Neuronal stem cell (in vitro differentiated cells): ENCODE results near the gene ACOD1.

Experiments used
- DNase-seq: peaks from one replicate; pipeline ENCODE4 v3.0.0-alpha.2; 2013; ENCODE audit warnings: low spot score
- H2AFZ ChIP-seq: one replicate; pipeline ENCODE4 v1.6.1; 2013; ENCODE audit warnings: mild to moderate bottlenecking, low read length, inconsistent platforms
- H2AK5ac ChIP-seq: 2 replicates; pipeline ENCODE4 v1.6.1; 2013; ENCODE audit warnings: low read depth, mild to moderate bottlenecking, inconsistent platforms, low read length, moderate library complexity, mixed read lengths
- H2BK120ac ChIP-seq: 2 replicates; pipeline ENCODE4 v1.6.1; 2013; ENCODE audit warnings: low read depth, mild to moderate bottlenecking, inconsistent platforms, low read length, moderate library complexity, mixed read lengths
- H2BK12ac ChIP-seq: one replicate; pipeline ENCODE4 v1.6.1; 2013; ENCODE audit warnings: low read length, inconsistent platforms
- H2BK15ac ChIP-seq: 2 replicates; pipeline ENCODE4 v1.6.1; 2013; ENCODE audit warnings: mild to moderate bottlenecking, low read length, inconsistent platforms, mixed read lengths
- H2BK5ac ChIP-seq: one replicate; pipeline ENCODE4 v1.6.1; 2013; ENCODE audit warnings: inconsistent platforms, mild to moderate bottlenecking, low read length, moderate library complexity
- H3K14ac ChIP-seq: one replicate; pipeline ENCODE4 v1.6.1; 2013; ENCODE audit warnings: low read length, inconsistent platforms
- H3K18ac ChIP-seq: 2 replicates; pipeline ENCODE4 v1.6.1; 2013; ENCODE audit warnings: low read length, inconsistent platforms
- H3K23ac ChIP-seq: 2 replicates; pipeline ENCODE4 v1.6.1; 2013; ENCODE audit warnings: low read depth, mild to moderate bottlenecking, mixed read lengths, low read length, inconsistent platforms; ENCODE audit not compliant: poor library complexity
- H3K27ac ChIP-seq: replicated peaks from 3 replicates; pipeline ENCODE4 v1.5.1; 2013; ENCODE audit warnings: low read length, inconsistent platforms
- H3K27me3 ChIP-seq, 3 experiments: 2 replicates each; pipeline ENCODE4 v1.6.1; 2013; ENCODE audit warnings: low read length in 3 of 3, mild to moderate bottlenecking in 2 of 3, inconsistent platforms in 1 of 3, low read depth in 1 of 3, mixed read lengths in 1 of 3, moderate library complexity in 1 of 3; ENCODE audit not compliant: control insufficient read depth in 3 of 3, insufficient read depth in 3 of 3
- H3K36me3 ChIP-seq, 2 donors: replicated peaks in 1 of 2; 2 replicates each; pipeline ENCODE4 v1.6.1; 2013; ENCODE audit warnings: low read length in 2 of 2; ENCODE audit not compliant: control insufficient read depth in 2 of 2, insufficient read depth in 2 of 2
- H3K4ac ChIP-seq: 2 replicates; pipeline ENCODE4 v1.6.1; 2013; ENCODE audit warnings: inconsistent platforms, mild to moderate bottlenecking, low read length, moderate library complexity
- H3K4me1 ChIP-seq, 2 donors: 1 replicate in 1 of 2; 2 replicates in 1 of 2; pipeline ENCODE4 v1.6.1; 2013; ENCODE audit warnings: low read length in 2 of 2, low read depth in 1 of 2; ENCODE audit not compliant: control insufficient read depth in 2 of 2, insufficient read depth in 1 of 2
- H3K4me2 ChIP-seq: one replicate; pipeline ENCODE4 v1.6.1; 2013; ENCODE audit warnings: mild to moderate bottlenecking, low read length, inconsistent platforms; ENCODE audit not compliant: insufficient read depth, poor library complexity, severe bottlenecking
- H3K4me3 ChIP-seq, 2 donors: 2 replicates each; pipeline ENCODE4 v1.5.1; 2013; ENCODE audit warnings: low read length in 2 of 2, mild to moderate bottlenecking in 2 of 2, inconsistent platforms in 1 of 2, moderate library complexity in 1 of 2
- H3K79me1 ChIP-seq: one replicate; pipeline ENCODE4 v1.6.1; 2013; ENCODE audit warnings: low read depth, mild to moderate bottlenecking, inconsistent platforms, low read length, moderate library complexity
- H3K9ac ChIP-seq: one replicate; pipeline ENCODE4 v1.6.1; 2013; ENCODE audit warnings: mild to moderate bottlenecking, low read depth, low read length, inconsistent platforms; ENCODE audit not compliant: poor library complexity
- H3K9me3 ChIP-seq, 2 donors: replicated peaks in 1 of 2; 2 replicates each; pipeline versions ENCODE3 to v1.6.1; 2013; ENCODE audit warnings: low read length in 2 of 2, mild to moderate bottlenecking in 2 of 2, inconsistent platforms in 1 of 2, low read depth in 1 of 2, mixed read lengths in 1 of 2, moderate library complexity in 1 of 2; ENCODE audit not compliant: control insufficient read depth in 2 of 2, insufficient read depth in 1 of 2
- H4K8ac ChIP-seq: one replicate; pipeline ENCODE4 v1.6.1; 2013; ENCODE audit warnings: low read depth, mild to moderate bottlenecking, inconsistent platforms, low read length, moderate library complexity
- H4K91ac ChIP-seq: one replicate; pipeline ENCODE4 v1.6.1; 2013; ENCODE audit warnings: low read length, low read depth, mild to moderate bottlenecking, inconsistent platforms; ENCODE audit not compliant: poor library complexity
- WGBS, 2 donors: extraction: QIAGEN DNeasy Blood & Tissue Kit; methylation state at CpG; one replicate each; pipeline ENCODE4 v1.1.7; 2013; ENCODE audit warnings: missing lambda C conversion rate in 2 of 2, mixed read lengths in 1 of 2; ENCODE audit not compliant: insufficient read length in 2 of 2, insufficient replicate concordance in 1 of 2; ENCODE audit errors: extremely low coverage in 2 of 2; 5-methylcytosine and 5-hydroxymethylcytosine counted together

Gene ACOD1

GRCh38 chr13:76976929-76977328, 28.6 kb downstream of the ACOD1 start:
- no peaks in the 10 kb centered on the region for H3K9me3 ChIP-seq
- H3K36me3 ChIP-seq = no peaks in the 10 kb centered on the region
- WGBS, 2 donors = no CpG with 5 or more reads among the region's 5 CpGs
- H4K8ac ChIP-seq = no peak overlapping the region
- no peaks in the 10 kb centered on the region for H3K79me1 ChIP-seq
- H4K91ac ChIP-seq = no peak overlapping the region
- H3K27ac ChIP-seq = no peak overlapping the region
- H3K18ac ChIP-seq = no peak overlapping the region
- no peak overlapping the region for H2BK12ac ChIP-seq
- no peak overlapping the region for H2BK15ac ChIP-seq
- no peak overlapping the region for H3K14ac ChIP-seq
- no peak overlapping the region for H2BK120ac ChIP-seq
- H3K4me3 ChIP-seq = no peak overlapping the region
- no peak overlapping the region for H3K23ac ChIP-seq
- no peak overlapping the region for H3K4me2 ChIP-seq
- no peak overlapping the region for H2AK5ac ChIP-seq
- H3K9ac ChIP-seq = no peak overlapping the region
- H3K4me1 ChIP-seq = no peaks in the 10 kb centered on the region
- peaks cover 0 to 38% (median 2%) of the 10 kb centered on the region in 3 experiments for H3K27me3 ChIP-seq
- H3K4ac ChIP-seq = no peak overlapping the region
- no peak overlapping the region for H2AFZ ChIP-seq
- no peak for DNase-seq
- H2BK5ac ChIP-seq = no peak overlapping the region

DNA sequence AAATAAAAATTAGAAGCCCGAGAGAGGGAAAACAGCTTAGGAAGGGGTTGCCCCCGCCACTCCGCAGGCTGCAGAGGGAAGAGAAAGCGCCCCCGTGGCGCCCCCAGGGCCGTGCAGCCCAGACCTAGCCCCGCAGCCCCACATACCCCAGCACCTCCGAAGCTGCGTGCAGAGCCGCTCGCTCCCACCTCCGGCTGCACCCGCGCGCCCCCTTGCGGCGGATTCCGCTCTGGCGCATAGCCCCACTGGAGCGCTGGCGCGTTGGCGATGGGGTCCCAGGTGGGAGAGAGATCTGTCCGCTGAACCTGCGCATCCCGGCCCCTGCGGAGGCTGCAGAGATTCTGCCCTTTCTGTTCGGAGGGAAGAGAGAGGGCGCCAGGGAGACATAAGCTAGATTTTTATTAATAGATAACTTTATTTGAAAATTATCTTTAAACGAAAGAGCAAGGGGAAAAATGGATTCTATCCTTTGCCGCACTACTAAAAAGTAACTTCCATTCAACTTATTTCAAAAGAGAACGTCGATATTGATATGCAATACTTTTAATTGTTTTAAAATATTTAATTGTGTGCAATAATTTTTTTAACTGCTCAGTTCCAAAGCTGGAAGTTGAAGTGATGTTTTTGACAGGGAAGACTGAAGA, 31.9 kb downstream of the ACOD1 start:
- Histone ChIP-seq H3K18ac (no peak overlapping the region), H2BK15ac (no peak overlapping the region), H2AFZ (peak overlapping the region; percentile 77), H2BK12ac (no peak overlapping the region), H4K91ac (no peak overlapping the region), H3K4me2 (peak overlapping the region; percentile 40), H2BK5ac (no peak overlapping the region), H3K4me1 (no peaks in the 10 kb centered on the region), H3K27ac (no peak overlapping the region), H3K9ac (no peak overlapping the region), H3K27me3 (peaks cover 0 to 39% (median 2%) of the 10 kb centered on the region in 3 experiments), H3K14ac (no peak overlapping the region), H3K79me1 (no peaks in the 10 kb centered on the region), H4K8ac (no peak overlapping the region), H3K9me3 (no peaks in the 10 kb centered on the region), H3K36me3 (no peaks in the 10 kb centered on the region), H2BK120ac (no peak overlapping the region), H2AK5ac (no peak overlapping the region), H3K23ac (peak overlapping the region; percentile 20), H3K4ac (no peak overlapping the region), H3K4me3 (no peak overlapping the region)
- no CpG with 5 or more reads among the region's 34 CpGs for WGBS, 2 donors
- peak; percentile 73 for DNase-seq

DNA sequence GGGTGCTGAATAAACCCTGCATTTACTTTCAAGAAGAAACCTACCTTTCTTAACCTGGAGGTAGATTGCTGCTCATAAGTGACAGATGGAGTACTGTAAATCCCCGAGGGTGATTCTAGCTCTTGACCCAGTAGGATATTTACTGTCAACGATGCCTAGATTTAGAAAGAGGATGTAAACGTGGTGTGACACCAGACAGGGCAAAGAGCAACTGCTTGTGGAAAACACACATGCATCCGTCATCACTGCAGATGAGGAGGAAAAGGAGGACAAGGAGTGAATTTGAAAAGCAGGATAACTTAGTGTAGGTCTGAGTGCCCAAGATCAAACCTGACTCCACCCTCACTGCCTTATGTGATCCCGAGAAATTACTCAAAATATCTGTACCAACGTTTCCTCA, 33.8 kb downstream of the ACOD1 start:
- no peak overlapping the region for H3K4me3 ChIP-seq
- no peak overlapping the region for H3K9ac ChIP-seq
- no peak overlapping the region for H2BK15ac ChIP-seq
- H4K8ac ChIP-seq = no peak overlapping the region
- DNase-seq = no peak
- no peak overlapping the region for H3K27ac ChIP-seq
- no peak overlapping the region for H2BK120ac ChIP-seq
- no peaks in the 10 kb centered on the region for H3K36me3 ChIP-seq
- H3K4ac ChIP-seq = no peak overlapping the region
- H4K91ac ChIP-seq = no peak overlapping the region
- no peaks in the 10 kb centered on the region for H3K79me1 ChIP-seq
- H3K27me3 ChIP-seq = peaks cover 0 to 39% (median 2%) of the 10 kb centered on the region in 3 experiments
- no peak overlapping the region for H2BK5ac ChIP-seq
- H3K14ac ChIP-seq = no peak overlapping the region
- no peak overlapping the region for H3K18ac ChIP-seq
- H3K23ac ChIP-seq = no peak overlapping the region
- no peaks in the 10 kb centered on the region for H3K4me1 ChIP-seq
- no peaks in the 10 kb centered on the region for H3K9me3 ChIP-seq
- no peak overlapping the region for H3K4me2 ChIP-seq
- H2AK5ac ChIP-seq = no peak overlapping the region
- no peak overlapping the region for H2AFZ ChIP-seq
- H2BK12ac ChIP-seq = no peak overlapping the region
- WGBS, 2 donors = no CpG with 5 or more reads among the region's 6 CpGs

- H3K9me3 ChIP-seq = no peaks in the 10 kb centered on the region
- H3K27me3 ChIP-seq = peaks cover 0 to 29% (median 2%) of the 10 kb centered on the region in 3 experiments
- H2AK5ac ChIP-seq = no peak overlapping the region
- H3K4me3 ChIP-seq = no peak overlapping the region
- no peak overlapping the region for H2BK15ac ChIP-seq
- H3K27ac ChIP-seq = no peak overlapping the region
- no peak overlapping the region for H3K23ac ChIP-seq
- H3K4ac ChIP-seq = no peak overlapping the region
- H3K18ac ChIP-seq = no peak overlapping the region
- no peak overlapping the region for H2BK5ac ChIP-seq
- WGBS, 2 donors = no CpG with 5 or more reads among the region's 5 CpGs
- H3K79me1 ChIP-seq = no peaks in the 10 kb centered on the region
- no peak overlapping the region for H2BK12ac ChIP-seq
- no peaks in the 10 kb centered on the region for H3K36me3 ChIP-seq
- H3K4me1 ChIP-seq = no peaks in the 10 kb centered on the region
- no peak for DNase-seq
- H3K4me2 ChIP-seq = no peak overlapping the region
- no peak overlapping the region for H3K14ac ChIP-seq
- no peak overlapping the region for H3K9ac ChIP-seq
- no peak overlapping the region for H4K91ac ChIP-seq
- no peak overlapping the region for H4K8ac ChIP-seq
- H2AFZ ChIP-seq = no peak overlapping the region
- H2BK120ac ChIP-seq = no peak overlapping the region
Observed at GRCh38 chr13:76983676-76984075, 35.4 kb downstream of the ACOD1 start.
